GM20000 (cell line): ENCODE data around the gene KIF15.

Experiments used
- DNase-seq: peaks from one replicate; pipeline ENCODE4 v3.0.0; 2012; ENCODE audit warnings: low spot score
- CTCF ChIP-seq: IDR thresholded peaks from 2 replicates; pipeline ENCODE4 v1.5.1; 2012; ENCODE audit warnings: mild to moderate bottlenecking, control low read depth; ENCODE audit errors: extremely low read depth, missing control alignments

Gene KIF15

GRCh38 chr3:44734646-44735168 lies 26.9 kb upstream of the KIF15 start:
- no peak for DNase-seq
- TF ChIP-seq CTCF, result no peak

DNA sequence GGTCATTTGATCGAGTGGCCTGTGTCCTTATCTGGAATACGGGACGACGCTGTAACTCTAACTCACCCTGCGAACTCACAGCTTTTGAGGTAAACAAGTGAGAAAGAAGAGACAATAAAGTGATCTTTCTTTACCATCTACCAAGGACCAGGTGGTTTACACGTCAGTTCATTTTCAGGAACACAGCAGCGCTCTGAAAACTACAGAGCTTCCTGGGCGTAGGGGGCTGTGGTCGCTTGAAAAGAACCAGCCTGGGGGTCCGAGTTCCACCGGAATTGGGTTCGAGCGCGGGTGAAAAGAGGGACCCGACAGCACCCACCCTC lies 532 bp upstream of the KIF15 start:
- no peak for TF ChIP-seq CTCF
- peak; percentile 12 for DNase-seq

- no peak for DNase-seq
- TF ChIP-seq CTCF, result no peak
Measured at GRCh38 chr3:44762170-44762677, 630 bp downstream of the KIF15 start.

GRCh38 chr3:44762690-44763089 lies 1.1 kb downstream of the KIF15 start:
- no peak for DNase-seq

DNA sequence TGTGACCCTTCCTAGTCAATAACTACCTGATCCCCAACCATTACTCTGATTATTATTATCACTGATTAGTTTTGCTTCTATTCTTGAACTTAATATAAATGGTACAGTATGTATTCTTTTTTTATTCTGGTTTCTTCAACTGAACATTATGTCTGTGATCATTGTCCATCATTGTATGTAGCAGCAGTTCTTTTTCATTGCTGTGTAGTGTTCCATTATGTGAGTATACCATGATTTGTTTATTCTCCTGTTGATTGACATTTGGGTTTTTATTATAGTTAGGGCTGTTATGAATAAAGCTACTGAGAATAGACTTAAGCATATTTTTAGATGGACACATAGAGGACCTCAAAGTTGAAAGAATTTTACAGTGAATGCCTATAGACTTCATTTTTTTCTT lies 2.7 kb downstream of the KIF15 start:
- TF ChIP-seq CTCF, result no peak

More at GRCh38 chr3:44762690-44763089, 1.1 kb downstream of the KIF15 start:
- no peak for TF ChIP-seq CTCF

GRCh38 chr3:44771424-44772098 lies 10.0 kb downstream of the KIF15 start:
- no peak for DNase-seq
- TF ChIP-seq CTCF, result no peak

More for the DNA sequence above, 2.7 kb downstream of the KIF15 start:
- DNase-seq, result no peak

- TF ChIP-seq CTCF, result no peak
- DNase-seq, result no peak
Measured at GRCh38 chr3:44772099-44772442, 10.5 kb downstream of the KIF15 start.
